Stimulated activated naive CD4-positive, alpha-beta T cell treated with Interleukin-2 at 50 U/mL for 16 hours (primary cell): ENCODE data around the gene C9orf72.
"Not testable (repeated sequence)": the region's sequence is repeated elsewhere in the genome, so short reads cannot be mapped to it uniquely, and the experiment has no call there.

Source experiments
- DNase-seq: peaks from one replicate; lab custom pipeline; 2025; lab: John Stamatoyannopoulos, UW

The C9orf72 gene

GRCh38 chr9:27514551-27514950 is 58.7 kb downstream of the C9orf72 start:
- DNase-seq = no peak

- no peak for DNase-seq
These were observed 61.5 kb downstream of the C9orf72 start for GRCh38 chr9:27511771-27512170.

GRCh38 chr9:27510780-27511179 is 62.5 kb downstream of the C9orf72 start:
- no peak for DNase-seq

GRCh38 chr9:27506981-27507380 is 66.3 kb downstream of the C9orf72 start:
- DNase-seq = no peak

GRCh38 chr9:27505744-27506161 is 67.5 kb downstream of the C9orf72 start:
- DNase-seq = no peak

- DNase-seq = no peak
These were observed 69.0 kb downstream of the C9orf72 start for GRCh38 chr9:27504259-27504658.

- no peak for DNase-seq
These were observed 69.7 kb downstream of the C9orf72 start for GRCh38 chr9:27503623-27504022.

GRCh38 chr9:27500902-27501301 is 72.4 kb downstream of the C9orf72 start:
- DNase-seq = not testable (repeated sequence)

- DNase-seq = no peak
These were observed 73.8 kb downstream of the C9orf72 start for GRCh38 chr9:27499451-27499850.

GRCh38 chr9:27497883-27498417 is 75.3 kb downstream of the C9orf72 start:
- no peak for DNase-seq
